HG02852 (cell line): ENCODE data around the gene TOB2.

ENCODE experiments used
- ATAC-seq: cut with Tn5 transposase; IDR thresholded peaks from one replicate; pipeline ENCODE4 v1.9.1; 2021; ENCODE audit warnings: mild to moderate bottlenecking, moderate library complexity; ENCODE audit not compliant: unreplicated experiment

TOB2 gene

GRCh38 chr22:41394012-41394356 lies 52.6 kb downstream of the TOB2 start:
- ATAC-seq, result no peak

- no peak for ATAC-seq
Observed at GRCh38 chr22:41387341-41387740, 59.3 kb downstream of the TOB2 start.

- no peak for ATAC-seq
Observed at GRCh38 chr22:41384128-41384527, 62.5 kb downstream of the TOB2 start.
